PC-9 (cell line): ENCODE data around the gene PKNOX1. TPM values are rescaled to one million over a fixed set of nuclear protein-coding genes. Genes with fewer than 3 reads are reported as not detected.
"Not testable (repeated sequence)": the region's sequence is repeated elsewhere in the genome, so short reads cannot be mapped to it uniquely, and the experiment has no call there.

ENCODE experiments used
- BruUV-seq: library from RNA; stranded (reverse); fragments of 400-500 nt; replicated peaks from 2 replicates; lab custom pipeline; 2021; lab: Mats Ljungman, UMichigan
- CTCF ChIA-PET: fragments of 300-600 bp; sonication (Branson Sonifier 250); formaldehyde crosslinking; loops from one replicate; lab custom pipeline; 2022; ENCODE audit warnings: antibody characterized with exemption; lab: Charles Lee
- POLR2A ChIA-PET: fragments of 300-600 bp; sonication (Branson Sonifier 250); formaldehyde crosslinking; loops from one replicate; lab custom pipeline; 2022; ENCODE audit warnings: antibody characterized with exemption; ENCODE audit not compliant: unreplicated experiment; lab: Charles Lee
- DNase-seq, 2 experiments: peaks; one replicate each; pipeline versions ENCODE4 v3.0.0 to v3.0.0-alpha.2; 2015 to 2022; ENCODE audit warnings: mixed read lengths in 1 of 2
- H2AFZ ChIP-seq: fragments of 200-600 bp; sonication (generic); 2 replicates; pipeline ENCODE4 v1.8.1; 2017; ENCODE audit warnings: antibody characterized with exemption
- H3F3A ChIP-seq: fragments of 200-600 bp; sonication (generic); 2 replicates; pipeline ENCODE4 v1.8.1; 2017; ENCODE audit warnings: antibody characterized with exemption, mild to moderate bottlenecking, low read depth; ENCODE audit not compliant: insufficient read depth
- H3K27ac ChIP-seq: fragments of 200-600 bp; sonication (generic); 2 replicates; pipeline ENCODE4 v1.6.1; 2016; ENCODE audit warnings: mixed run types
- H3K27me3 ChIP-seq: fragments of 200-600 bp; sonication (generic); 2 replicates; pipeline ENCODE4 v1.6.1; 2016; ENCODE audit warnings: low read depth, mixed run types; ENCODE audit not compliant: insufficient read depth
- H3K36me3 ChIP-seq: fragments of 200-600 bp; sonication (generic); 2 replicates; pipeline ENCODE4 v1.6.1; 2016; ENCODE audit warnings: low read depth, mixed run types
- H3K4me1 ChIP-seq: fragments of 200-600 bp; sonication (generic); replicated peaks from 2 replicates; pipeline ENCODE4 v1.6.1; 2016; ENCODE audit warnings: mixed run types; ENCODE audit not compliant: insufficient read depth
- H3K4me2 ChIP-seq: fragments of 200-600 bp; sonication (generic); 2 replicates; pipeline ENCODE4 v1.6.1; 2017; ENCODE audit warnings: mixed run types
- H3K4me3 ChIP-seq: fragments of 200-600 bp; sonication (generic); 2 replicates; pipeline ENCODE4 v1.6.1; 2016; ENCODE audit warnings: mixed run types
- H3K79me2 ChIP-seq: fragments of 200-600 bp; sonication (generic); 2 replicates; pipeline ENCODE4 v1.6.1; 2017; ENCODE audit warnings: low read depth, mixed run types
- H3K9me2 ChIP-seq: fragments of 200-600 bp; sonication (generic); 2 replicates; pipeline ENCODE4 v1.8.1; 2017; ENCODE audit warnings: mild to moderate bottlenecking; ENCODE audit not compliant: insufficient read depth
- H3K9me3 ChIP-seq: fragments of 200-600 bp; sonication (generic); 2 replicates; pipeline ENCODE4 v1.8.1; 2016; ENCODE audit warnings: low read depth; ENCODE audit not compliant: insufficient read depth
- H4K20me1 ChIP-seq: fragments of 200-600 bp; sonication (generic); 2 replicates; pipeline ENCODE4 v1.8.1; 2017; ENCODE audit not compliant: insufficient read depth
- CTCF ChIP-seq: fragments of 200-600 bp; sonication (generic); conservative IDR thresholded peaks from 2 replicates; pipeline ENCODE4 v1.6.1; 2017; ENCODE audit warnings: mixed run types, antibody characterized with exemption, mild to moderate bottlenecking, moderate library complexity
- EZH2 ChIP-seq: fragments of 200-600 bp; sonication (generic); IDR thresholded peaks from 2 replicates; pipeline ENCODE4 v1.8.0; 2017; ENCODE audit warnings: antibody characterized with exemption, low read depth
- intact Hi-C: fragments of 100-400 bp; cut with micrococcal nuclease; formaldehyde crosslinking; loops from one replicate; pipeline ENCODE4 v1.10.0; 2022; ENCODE audit not compliant: unreplicated experiment
- total RNA-seq: library from RNA; stranded (reverse); gene quantifications from 2 replicates; pipeline ENCODE4 v1.2.3, GENCODE V29; 2021

The PKNOX1 gene
- total RNA-seq, 1 experiment from 2014 or later: 17.1 TPM

GRCh38 chr21:42939582-42940413, 34.6 kb upstream of the PKNOX1 start:
- H3K4me2 ChIP-seq: 0 out of 2 replicates have a peak overlapping the region, but pooled peaks have one; percentile 1
- peaks cover 12% of the 10 kb centered on the region; the same call in 1 of the 2 replicates for H3F3A ChIP-seq
- peak; percentile 51 to 85 for DNase-seq
- H3K36me3 ChIP-seq: no peaks in the 10 kb centered on the region
- TF ChIP-seq EZH2 (no peak), CTCF (no peak)
- peaks cover 7% of the 10 kb centered on the region; the same call in 1 of the 2 replicates for H3K4me1 ChIP-seq
- BruUV-seq: no TSS peak
- H3K4me3 ChIP-seq: no peak overlapping the region
- CTCF ChIA-PET: no interaction called here
- H3K9me2 ChIP-seq: no peaks in the 10 kb centered on the region
- no peak overlapping the region for H2AFZ ChIP-seq
- H3K79me2 ChIP-seq: no peaks in the 10 kb centered on the region
- no peaks in the 10 kb centered on the region for H3K27me3 ChIP-seq
- H4K20me1 ChIP-seq: no peaks in the 10 kb centered on the region
- H3K27ac ChIP-seq: no peak overlapping the region
- POLR2A ChIA-PET: no interaction called here
- intact Hi-C loops: no loop called here
- no peaks in the 10 kb centered on the region for H3K9me3 ChIP-seq

- H2AFZ ChIP-seq: no peak overlapping the region
- intact Hi-C loops: no loop called here
- no peaks in the 10 kb centered on the region for H3K9me3 ChIP-seq
- ChIA-PET POLR2A (interaction anchor here (0.6 kb wide), 1 partner anchor 18 kb away, joined by 3 read pairs; no protein-coding TSS in a partner anchor), CTCF (no interaction called here)
- no peak overlapping the region for H3K27ac ChIP-seq
- no peak for TF ChIP-seq EZH2
- no peak for TF ChIP-seq CTCF
- no peak overlapping the region for H3K4me3 ChIP-seq
- H3K79me2 ChIP-seq: no peaks in the 10 kb centered on the region
- no TSS peak for BruUV-seq
- no peak overlapping the region for H3K4me2 ChIP-seq
- no peaks in the 10 kb centered on the region for H4K20me1 ChIP-seq
- no peaks in the 10 kb centered on the region for H3K27me3 ChIP-seq
- H3K4me1 ChIP-seq: peaks cover 7% of the 10 kb centered on the region; the same call in 1 of the 2 replicates
- no peaks in the 10 kb centered on the region for H3K36me3 ChIP-seq
- DNase-seq: no peak
- H3K9me2 ChIP-seq: no peaks in the 10 kb centered on the region
- H3F3A ChIP-seq: peaks cover 12% of the 10 kb centered on the region; the same call in 1 of the 2 replicates
Measured at GRCh38 chr21:42941696-42942085, 32.7 kb upstream of the PKNOX1 start.

- Histone ChIP-seq H3K9me2 (no peaks in the 10 kb centered on the region), H3K4me1 (peaks cover 7% of the 10 kb centered on the region; the same call in 1 of the 2 replicates), H3K79me2 (no peaks in the 10 kb centered on the region), H3F3A (peaks cover 12% of the 10 kb centered on the region; the same call in 1 of the 2 replicates), H2AFZ (no peak overlapping the region), H3K4me2 (no peak overlapping the region), H3K36me3 (no peaks in the 10 kb centered on the region), H3K9me3 (no peaks in the 10 kb centered on the region), H3K4me3 (no peak overlapping the region), H3K27me3 (no peaks in the 10 kb centered on the region), H4K20me1 (no peaks in the 10 kb centered on the region), H3K27ac (no peak overlapping the region)
- ChIA-PET CTCF (no interaction called here), POLR2A (interaction anchor here (0.6 kb wide), 1 partner anchor 18 kb away, joined by 3 read pairs; no protein-coding TSS in a partner anchor)
- intact Hi-C loops: no loop called here
- TF ChIP-seq EZH2 (no peak), CTCF (no peak)
- BruUV-seq: no TSS peak
- no peak for DNase-seq
Measured at GRCh38 chr21:42942244-42942643, 32.1 kb upstream of the PKNOX1 start.

- POLR2A ChIA-PET, H3K36me3 ChIP-seq, H2AFZ ChIP-seq, BruUV-seq, H3K4me2 ChIP-seq, H3K27me3 ChIP-seq, H3K9me2 ChIP-seq, H3K27ac ChIP-seq, H3K4me1 ChIP-seq, intact Hi-C loops, H3K9me3 ChIP-seq, H4K20me1 ChIP-seq, H3F3A ChIP-seq, H3K79me2 ChIP-seq, H3K4me3 ChIP-seq, DNase-seq, CTCF ChIA-PET: not testable (repeated sequence)
Measured at GRCh38 chr21:42949094-42949755, 25.1 kb upstream of the PKNOX1 start.

- intact Hi-C loops, H3K79me2 ChIP-seq, H3F3A ChIP-seq, POLR2A ChIA-PET, CTCF ChIA-PET, H3K27me3 ChIP-seq, H4K20me1 ChIP-seq, H3K9me2 ChIP-seq, BruUV-seq, H3K36me3 ChIP-seq, H2AFZ ChIP-seq, H3K4me3 ChIP-seq, H3K9me3 ChIP-seq, H3K27ac ChIP-seq, H3K4me2 ChIP-seq, DNase-seq: not testable (repeated sequence)
- peaks cover 14% of the 10 kb centered on the region for H3K4me1 ChIP-seq
Measured at GRCh38 chr21:42951193-42951592, 23.2 kb upstream of the PKNOX1 start.
